Activated naive CD4-positive, alpha-beta T cell treated with anti-CD3 and anti-CD28 coated beads, Interleukin-2, amount 50 U/mL, for 24 hours (primary cell): Measurements from ENCODE around the gene KLHL29.
A peak's percentile ranks its signal among the peaks of the same experiment; 100 is the strongest.

Source experiments
- H3K27ac Mint-ChIP-seq: one replicate; pipeline ENCODE4 v1.8.0; 2021; ENCODE audit warnings: mild to moderate bottlenecking, mixed read lengths
- H3K27me3 Mint-ChIP-seq: one replicate; pipeline ENCODE4 v1.8.0; 2021; ENCODE audit warnings: mixed read lengths
- H3K36me3 Mint-ChIP-seq: one replicate; pipeline ENCODE4 v1.8.0; 2021; ENCODE audit warnings: mixed read lengths
- H3K4me1 Mint-ChIP-seq: one replicate; pipeline ENCODE4 v1.8.0; 2021; ENCODE audit warnings: mixed read lengths
- H3K4me3 Mint-ChIP-seq: one replicate; pipeline ENCODE4 v1.8.0; 2021; ENCODE audit warnings: mild to moderate bottlenecking, mixed read lengths
- H3K9me3 Mint-ChIP-seq: one replicate; pipeline ENCODE4 v1.8.0; 2021; ENCODE audit warnings: mixed read lengths

The KLHL29 gene

DNA sequence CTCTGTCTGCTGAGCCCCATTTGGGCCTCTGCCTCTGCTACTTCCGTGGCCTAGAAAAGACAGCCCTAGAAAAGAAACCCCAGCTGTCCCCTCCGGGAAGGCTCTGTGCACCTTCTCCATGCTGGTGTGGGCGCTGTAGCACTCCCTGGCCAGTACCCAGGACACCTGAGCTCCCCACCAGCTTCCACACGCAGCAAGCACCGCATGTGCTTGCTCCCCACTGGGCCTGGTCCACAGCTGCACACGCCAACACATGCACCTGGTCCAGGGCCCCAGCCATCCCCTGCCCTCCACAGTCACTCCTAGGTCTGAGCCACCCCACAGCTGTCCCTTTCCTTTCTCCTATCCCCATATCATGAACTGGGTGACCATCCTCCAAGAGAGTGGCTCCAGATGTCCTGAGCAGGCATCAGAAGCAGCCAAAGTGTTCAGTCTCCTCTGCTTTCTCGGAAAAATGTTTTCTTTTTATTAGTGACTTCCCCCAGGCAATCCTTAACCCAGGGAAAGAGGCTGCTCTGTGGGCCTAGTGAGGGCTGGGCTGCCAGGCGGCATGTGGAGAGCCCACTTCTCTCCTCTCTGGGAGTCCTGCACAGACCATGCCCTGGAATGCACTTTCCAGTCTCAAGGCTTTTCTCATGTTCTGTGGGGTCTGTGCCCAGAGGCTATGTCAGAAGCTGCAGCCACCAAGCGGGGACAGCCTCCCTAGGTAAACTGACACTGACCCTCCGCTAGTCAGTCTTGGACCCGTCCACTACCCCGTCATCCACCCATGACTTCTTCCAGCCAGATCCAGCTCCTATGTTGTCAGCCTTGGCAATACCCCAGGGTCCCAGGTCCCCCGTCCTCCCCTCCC lies 133.7 kb downstream of the KLHL29 start:
- H3K27me3 Mint-ChIP-seq: no peaks in the 10 kb centered on the region
- no peak overlapping the region for H3K27ac Mint-ChIP-seq
- no peaks in the 10 kb centered on the region for H3K4me1 Mint-ChIP-seq
- H3K36me3 Mint-ChIP-seq: no peaks in the 10 kb centered on the region
- H3K4me3 Mint-ChIP-seq: no peak overlapping the region
- H3K9me3 Mint-ChIP-seq: no peaks in the 10 kb centered on the region

DNA sequence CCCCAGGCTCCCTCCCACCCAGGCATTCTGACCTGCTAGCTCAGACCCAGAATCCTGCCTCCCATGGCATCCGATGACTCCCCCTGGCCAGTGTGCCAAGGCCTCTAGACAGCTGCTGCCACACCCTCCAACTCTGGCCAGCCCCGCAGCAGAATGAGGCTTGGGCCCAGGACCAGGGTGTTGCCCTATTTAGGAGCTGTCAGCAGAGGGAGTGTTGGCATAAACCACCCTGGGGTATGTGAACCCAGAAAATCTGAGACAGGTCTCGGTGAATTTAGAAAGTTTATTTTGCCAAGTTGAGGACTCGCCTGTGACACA lies 134.3 kb downstream of the KLHL29 start:
- no peak overlapping the region for H3K4me3 Mint-ChIP-seq
- H3K36me3 Mint-ChIP-seq: no peaks in the 10 kb centered on the region
- H3K27ac Mint-ChIP-seq: no peak overlapping the region
- H3K4me1 Mint-ChIP-seq: no peaks in the 10 kb centered on the region
- H3K27me3 Mint-ChIP-seq: no peaks in the 10 kb centered on the region
- no peaks in the 10 kb centered on the region for H3K9me3 Mint-ChIP-seq

DNA sequence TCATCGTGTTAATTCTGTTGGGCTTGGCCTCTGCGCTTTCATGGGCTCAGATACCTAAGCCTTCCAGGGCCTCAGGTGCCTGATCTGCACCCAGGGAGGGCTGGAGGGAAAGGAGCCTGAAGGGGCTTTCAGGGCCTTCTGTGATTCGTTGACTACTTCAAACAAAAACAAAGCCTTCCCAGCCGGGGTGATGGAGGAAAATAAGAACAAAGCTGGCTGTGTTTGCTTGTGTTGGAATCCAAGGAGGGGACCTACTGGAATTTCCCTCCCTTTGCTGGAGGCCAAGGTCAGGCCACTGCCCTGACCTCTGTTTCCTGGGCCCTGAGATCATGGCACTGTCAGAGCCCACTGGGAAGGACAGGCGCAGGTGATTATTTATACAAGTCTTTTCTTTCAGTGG lies 135.3 kb downstream of the KLHL29 start:
- no peaks in the 10 kb centered on the region for H3K36me3 Mint-ChIP-seq
- H3K27me3 Mint-ChIP-seq: no peaks in the 10 kb centered on the region
- H3K4me3 Mint-ChIP-seq: no peak overlapping the region
- H3K27ac Mint-ChIP-seq: no peak overlapping the region
- H3K4me1 Mint-ChIP-seq: peaks cover 4% of the 10 kb centered on the region
- H3K9me3 Mint-ChIP-seq: no peaks in the 10 kb centered on the region

DNA sequence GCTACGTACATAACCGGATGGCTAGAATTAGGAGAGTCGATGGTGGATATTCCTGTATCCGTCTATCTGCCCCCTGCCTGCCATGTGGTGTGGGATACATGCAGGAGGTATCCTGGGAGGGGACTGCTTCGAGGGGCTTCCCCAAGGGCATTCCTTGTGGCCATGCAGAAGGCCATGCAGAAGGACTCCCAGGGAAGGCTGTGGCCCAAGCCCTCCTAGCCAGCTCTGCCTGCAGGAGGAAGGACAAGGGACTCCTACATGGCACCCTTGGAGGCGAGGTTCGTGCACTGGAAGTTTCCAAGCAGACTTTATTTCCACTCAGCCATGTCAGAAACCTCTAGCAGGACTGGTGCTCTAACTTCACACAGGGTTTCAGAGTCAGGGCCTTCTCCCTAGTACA lies 136.1 kb downstream of the KLHL29 start:
- peaks cover 8% of the 10 kb centered on the region for H3K4me1 Mint-ChIP-seq
- no peak overlapping the region for H3K4me3 Mint-ChIP-seq
- H3K27me3 Mint-ChIP-seq: no peaks in the 10 kb centered on the region
- no peaks in the 10 kb centered on the region for H3K36me3 Mint-ChIP-seq
- H3K27ac Mint-ChIP-seq: no peak overlapping the region
- no peaks in the 10 kb centered on the region for H3K9me3 Mint-ChIP-seq

DNA sequence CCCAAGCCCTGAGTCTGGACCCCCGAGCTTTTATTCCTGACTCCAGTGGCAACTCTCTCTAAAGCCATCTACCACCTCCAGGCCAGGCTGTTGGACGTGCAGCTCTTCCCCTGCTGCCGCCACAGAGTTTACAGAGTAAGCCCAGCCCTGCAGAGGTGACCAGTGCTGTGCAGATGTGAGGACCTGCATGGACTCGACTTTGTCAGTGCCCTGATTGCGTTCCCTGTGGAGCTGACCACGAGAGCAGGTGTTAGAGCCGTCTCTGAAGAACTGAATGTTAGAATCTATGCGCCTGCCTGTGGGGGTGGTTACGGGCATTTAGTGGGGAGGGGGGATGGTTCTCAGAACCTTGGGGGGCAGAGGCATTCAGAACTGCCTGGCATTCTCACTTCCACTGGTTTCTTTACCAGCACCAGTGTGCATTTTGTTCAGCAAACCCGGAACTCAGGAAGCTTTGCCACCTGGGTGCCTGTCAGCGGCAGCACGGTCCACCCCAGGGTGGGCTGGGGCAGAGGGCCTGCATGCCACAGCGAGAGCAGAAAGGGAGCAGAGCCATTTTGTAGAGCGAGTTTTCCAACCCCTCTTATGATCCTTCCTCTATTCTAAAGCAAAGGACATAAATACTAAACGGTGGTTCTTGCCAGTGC lies 137.9 kb downstream of the KLHL29 start:
- Mint-ChIP-seq H3K4me3 (no peak overlapping the region), H3K4me1 (peaks cover 12% of the 10 kb centered on the region), H3K27me3 (no peaks in the 10 kb centered on the region), H3K9me3 (no peaks in the 10 kb centered on the region), H3K27ac (no peak overlapping the region), H3K36me3 (no peaks in the 10 kb centered on the region)

DNA sequence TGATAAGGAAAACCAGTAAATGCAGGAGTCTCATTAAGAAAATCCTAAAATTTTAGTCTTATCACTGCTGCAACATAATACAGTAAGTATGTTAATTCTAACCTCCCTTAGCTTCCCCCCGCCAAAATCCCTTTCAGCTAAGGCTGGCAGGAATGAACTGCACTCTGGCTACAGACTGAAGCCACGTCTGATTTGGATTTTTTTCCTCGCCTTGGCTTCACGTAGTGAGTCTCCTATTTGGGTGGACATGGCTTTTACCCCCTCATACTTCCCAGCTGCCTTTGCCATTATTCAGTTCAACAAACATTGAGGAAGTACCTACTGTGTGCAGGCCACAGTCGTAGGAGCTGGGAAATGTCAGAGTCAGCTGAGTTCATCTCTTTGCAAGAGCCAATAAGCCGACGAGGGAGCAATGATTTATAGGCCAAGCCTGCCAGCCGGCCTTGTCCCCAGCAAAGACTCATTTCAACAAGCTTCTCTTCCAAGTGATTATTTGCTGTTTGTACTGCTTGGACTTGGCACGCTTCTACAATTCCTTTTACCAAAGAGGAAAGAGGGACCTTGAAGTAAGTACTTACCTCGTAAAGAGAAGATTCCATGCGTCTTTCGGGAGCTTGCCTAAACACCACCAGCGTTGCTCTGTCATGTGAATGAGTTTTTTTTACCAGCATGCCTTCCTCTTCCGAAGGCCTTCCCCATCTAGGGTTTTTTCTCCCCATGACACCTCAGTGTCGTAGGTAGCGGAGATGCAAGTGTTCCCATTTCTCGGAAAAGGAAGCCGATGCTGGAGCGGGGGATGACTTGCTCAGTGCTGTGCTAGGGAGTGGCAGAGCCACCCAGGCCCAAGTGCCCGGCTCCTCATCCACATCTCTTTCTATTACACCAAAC lies 138.6 kb downstream of the KLHL29 start:
- H3K27ac Mint-ChIP-seq: no peak overlapping the region
- no peaks in the 10 kb centered on the region for H3K36me3 Mint-ChIP-seq
- H3K27me3 Mint-ChIP-seq: no peaks in the 10 kb centered on the region
- H3K9me3 Mint-ChIP-seq: no peaks in the 10 kb centered on the region
- H3K4me3 Mint-ChIP-seq: no peak overlapping the region
- peaks cover 12% of the 10 kb centered on the region for H3K4me1 Mint-ChIP-seq

DNA sequence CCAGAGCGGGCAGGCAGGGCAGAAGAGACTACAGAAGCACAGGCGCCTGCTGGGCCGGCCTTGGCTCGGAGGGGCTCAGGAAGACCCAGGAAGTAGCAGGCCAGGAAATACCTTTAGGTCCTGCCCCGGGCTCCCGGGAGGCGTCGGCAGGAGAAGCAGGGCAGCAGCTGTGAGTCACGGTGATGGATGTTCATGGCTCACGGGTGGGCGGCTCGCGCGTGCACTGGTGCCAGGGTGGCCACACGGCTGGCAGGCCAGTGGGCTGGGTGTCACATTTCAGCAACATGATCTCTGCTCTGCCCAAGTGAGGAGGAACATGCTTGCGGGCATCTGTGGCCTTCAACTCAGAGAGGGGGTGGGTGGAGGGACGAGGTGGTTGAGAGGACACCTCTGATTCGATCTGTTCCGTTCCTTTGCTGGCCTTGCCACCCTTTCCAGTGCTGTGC lies 139.3 kb downstream of the KLHL29 start:
- Mint-ChIP-seq H3K9me3 (no peaks in the 10 kb centered on the region), H3K27me3 (no peaks in the 10 kb centered on the region), H3K4me3 (no peak overlapping the region), H3K4me1 (peaks cover 12% of the 10 kb centered on the region), H3K36me3 (no peaks in the 10 kb centered on the region), H3K27ac (no peak overlapping the region)

DNA sequence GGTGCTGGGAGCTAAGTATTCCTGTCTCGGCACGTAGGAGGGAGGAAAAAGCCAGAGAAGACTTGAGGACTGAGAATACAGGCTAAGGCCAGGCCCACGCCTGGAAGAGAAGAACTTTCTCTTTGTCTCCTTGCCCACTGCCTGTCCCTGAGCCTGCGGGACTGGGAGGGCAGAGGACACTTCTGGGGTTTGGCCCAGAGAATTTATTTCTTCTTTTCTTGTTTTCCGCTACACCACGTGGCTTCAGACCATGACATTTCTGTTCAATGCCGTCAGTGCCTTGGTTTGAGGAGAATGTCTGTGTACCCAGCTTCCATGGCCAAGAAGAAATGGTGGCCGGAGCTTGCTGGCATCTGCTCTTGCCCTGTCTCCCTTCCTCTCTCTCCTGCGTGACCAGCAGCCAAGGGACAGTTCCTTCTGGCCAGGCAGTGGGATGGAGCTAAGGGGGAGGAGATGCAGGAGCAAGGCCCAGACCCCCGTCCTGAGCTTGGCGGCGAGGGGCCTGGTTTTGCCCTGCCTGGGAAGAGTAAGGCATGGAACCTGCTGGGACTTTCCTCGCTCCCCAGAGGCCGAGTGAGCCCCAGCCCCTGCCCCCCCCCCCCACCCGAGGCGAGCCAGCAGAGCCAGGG lies 140.3 kb downstream of the KLHL29 start:
- H3K4me3 Mint-ChIP-seq: no peak overlapping the region
- H3K36me3 Mint-ChIP-seq: no peaks in the 10 kb centered on the region
- no peak overlapping the region for H3K27ac Mint-ChIP-seq
- peaks cover 12% of the 10 kb centered on the region for H3K4me1 Mint-ChIP-seq
- no peaks in the 10 kb centered on the region for H3K9me3 Mint-ChIP-seq
- no peaks in the 10 kb centered on the region for H3K27me3 Mint-ChIP-seq

DNA sequence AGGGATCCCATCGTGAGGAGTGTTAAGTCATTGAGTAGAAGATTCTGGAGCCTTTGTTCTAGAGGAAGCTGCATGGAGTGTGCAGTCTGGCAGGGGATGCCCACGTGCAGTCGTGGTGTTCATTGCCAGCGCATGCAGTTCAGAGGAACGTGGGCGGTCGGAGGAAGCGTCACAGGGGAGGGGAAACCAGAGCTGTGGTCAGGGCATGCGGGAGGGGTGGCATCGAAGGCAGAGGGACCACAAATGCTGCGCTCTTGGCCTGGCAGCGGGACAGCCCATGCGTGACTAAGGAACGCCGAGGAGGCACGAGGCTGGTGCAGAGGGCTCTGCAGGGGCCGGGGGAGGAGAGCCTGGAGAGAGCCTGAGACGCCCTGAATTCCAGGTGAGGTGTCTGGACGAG lies 141.1 kb downstream of the KLHL29 start:
- Mint-ChIP-seq H3K4me1 (peaks cover 12% of the 10 kb centered on the region), H3K27ac (no peak overlapping the region), H3K27me3 (no peaks in the 10 kb centered on the region), H3K36me3 (no peaks in the 10 kb centered on the region), H3K4me3 (peak overlapping the region; percentile 20), H3K9me3 (no peaks in the 10 kb centered on the region)

DNA sequence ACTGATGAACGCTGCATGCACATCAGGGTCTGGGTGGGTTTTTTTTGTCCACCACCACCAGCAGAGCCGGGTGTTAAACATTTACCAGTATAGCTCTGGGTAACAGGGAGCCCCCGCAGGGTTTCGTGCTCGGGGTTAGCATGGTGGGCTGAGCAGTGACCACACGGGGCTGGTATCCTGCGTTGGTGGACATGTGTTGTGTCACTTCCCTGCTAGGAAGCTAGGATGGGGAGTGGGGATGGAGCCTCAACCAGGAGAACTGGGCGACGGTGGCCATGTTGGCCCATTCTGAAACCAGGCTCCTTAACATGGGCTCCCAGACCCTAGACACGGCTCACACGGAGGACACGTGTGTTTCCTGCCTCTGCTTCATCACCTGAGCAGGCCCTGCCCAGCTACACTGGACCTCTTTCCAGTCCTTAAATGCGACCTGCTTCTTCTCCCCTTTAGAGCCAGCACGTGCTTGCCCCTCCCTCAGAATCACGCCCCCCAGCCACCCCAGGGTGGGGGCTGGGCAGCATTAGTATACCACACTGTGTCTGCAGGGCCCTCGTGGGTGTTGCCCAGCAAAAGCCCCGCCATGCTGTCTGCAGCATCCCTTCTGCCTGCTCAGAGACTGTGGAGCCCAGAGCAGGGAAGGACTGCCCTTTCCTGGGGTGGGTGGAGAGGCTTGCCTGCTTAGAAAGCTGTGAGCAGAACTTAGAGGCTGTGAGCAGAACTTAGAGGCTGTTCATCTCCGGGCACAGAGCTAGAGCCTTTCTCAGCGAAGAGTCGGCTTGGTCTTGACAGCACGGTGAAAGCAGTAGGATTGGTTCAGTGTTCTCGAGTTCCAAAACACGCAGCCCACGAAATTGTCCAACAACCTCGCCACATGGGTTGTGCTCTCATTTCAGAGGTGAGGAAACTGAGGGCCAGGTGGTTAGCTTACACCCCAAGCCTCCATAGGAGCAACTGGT lies 142.1 kb downstream of the KLHL29 start:
- Mint-ChIP-seq H3K27ac (no peak overlapping the region), H3K4me1 (peaks cover 20% of the 10 kb centered on the region), H3K9me3 (no peaks in the 10 kb centered on the region), H3K4me3 (no peak overlapping the region), H3K27me3 (no peaks in the 10 kb centered on the region), H3K36me3 (no peaks in the 10 kb centered on the region)

DNA sequence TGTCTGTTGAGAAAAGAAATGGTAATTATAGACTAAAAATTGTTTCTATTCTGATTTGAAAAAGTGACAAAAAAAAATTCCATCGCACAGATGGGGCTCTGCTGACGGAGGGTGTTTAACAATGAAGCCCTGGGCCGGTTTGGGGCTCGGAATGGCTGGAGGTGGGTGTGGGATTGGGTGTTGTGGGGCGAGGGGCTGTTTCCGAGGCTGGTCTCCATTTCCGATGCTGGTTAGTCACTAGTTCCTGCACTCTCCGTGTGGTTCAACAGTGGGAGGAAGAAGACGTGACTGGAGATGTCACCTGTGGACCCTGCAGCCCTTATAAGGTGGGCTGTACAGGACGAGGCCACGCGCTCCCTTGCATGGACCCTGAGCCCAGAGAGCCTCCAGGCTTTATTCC lies 143.2 kb downstream of the KLHL29 start:
- no peak overlapping the region for H3K4me3 Mint-ChIP-seq
- no peaks in the 10 kb centered on the region for H3K9me3 Mint-ChIP-seq
- no peak overlapping the region for H3K27ac Mint-ChIP-seq
- H3K36me3 Mint-ChIP-seq: no peaks in the 10 kb centered on the region
- no peaks in the 10 kb centered on the region for H3K27me3 Mint-ChIP-seq
- H3K4me1 Mint-ChIP-seq: peaks cover 30% of the 10 kb centered on the region

DNA sequence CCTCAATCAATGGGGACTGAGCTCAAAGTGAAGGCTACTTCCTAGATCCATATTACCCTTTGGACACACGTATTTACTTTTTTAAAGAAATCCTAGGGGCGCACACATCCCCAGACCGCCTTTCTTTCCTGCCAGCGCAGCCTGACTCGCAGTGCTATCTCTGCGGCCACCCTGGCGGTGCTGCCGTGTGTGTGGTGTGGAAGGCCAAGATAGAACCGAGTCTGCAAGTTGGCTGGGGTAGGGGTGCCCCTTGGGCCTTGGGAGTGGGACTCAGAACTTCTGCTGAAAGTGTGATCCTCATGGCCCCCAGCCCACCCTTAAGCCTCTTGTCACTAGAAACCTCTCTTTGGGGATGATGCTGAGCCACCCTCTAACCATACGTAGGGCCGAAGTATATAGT lies 143.7 kb downstream of the KLHL29 start:
- H3K27me3 Mint-ChIP-seq: no peaks in the 10 kb centered on the region
- no peaks in the 10 kb centered on the region for H3K36me3 Mint-ChIP-seq
- no peaks in the 10 kb centered on the region for H3K9me3 Mint-ChIP-seq
- H3K27ac Mint-ChIP-seq: no peak overlapping the region
- peaks cover 35% of the 10 kb centered on the region for H3K4me1 Mint-ChIP-seq
- no peak overlapping the region for H3K4me3 Mint-ChIP-seq

DNA sequence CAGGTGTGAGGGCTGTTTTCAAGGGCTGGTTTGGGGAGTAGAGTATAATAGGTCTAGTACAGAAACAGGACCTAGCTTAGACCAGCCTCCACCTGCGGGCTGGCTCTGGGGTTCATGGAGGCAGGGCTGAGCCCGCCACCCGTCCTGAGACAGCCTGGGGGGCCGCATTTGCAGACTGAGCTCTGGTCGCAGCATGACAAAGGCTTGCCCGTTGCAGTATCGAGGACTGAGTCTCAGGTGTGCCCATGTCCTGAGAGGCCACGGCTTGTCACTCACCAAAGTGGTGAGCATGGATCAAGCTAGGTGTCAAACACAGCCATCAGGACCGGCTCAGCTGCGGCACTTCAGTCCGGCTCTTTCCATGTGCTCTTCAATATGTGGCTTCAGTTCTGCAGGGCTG lies 144.7 kb downstream of the KLHL29 start:
- H3K4me3 Mint-ChIP-seq: no peak overlapping the region
- H3K27ac Mint-ChIP-seq: no peak overlapping the region
- H3K36me3 Mint-ChIP-seq: no peaks in the 10 kb centered on the region
- peaks cover 44% of the 10 kb centered on the region for H3K4me1 Mint-ChIP-seq
- no peaks in the 10 kb centered on the region for H3K9me3 Mint-ChIP-seq
- H3K27me3 Mint-ChIP-seq: no peaks in the 10 kb centered on the region

DNA sequence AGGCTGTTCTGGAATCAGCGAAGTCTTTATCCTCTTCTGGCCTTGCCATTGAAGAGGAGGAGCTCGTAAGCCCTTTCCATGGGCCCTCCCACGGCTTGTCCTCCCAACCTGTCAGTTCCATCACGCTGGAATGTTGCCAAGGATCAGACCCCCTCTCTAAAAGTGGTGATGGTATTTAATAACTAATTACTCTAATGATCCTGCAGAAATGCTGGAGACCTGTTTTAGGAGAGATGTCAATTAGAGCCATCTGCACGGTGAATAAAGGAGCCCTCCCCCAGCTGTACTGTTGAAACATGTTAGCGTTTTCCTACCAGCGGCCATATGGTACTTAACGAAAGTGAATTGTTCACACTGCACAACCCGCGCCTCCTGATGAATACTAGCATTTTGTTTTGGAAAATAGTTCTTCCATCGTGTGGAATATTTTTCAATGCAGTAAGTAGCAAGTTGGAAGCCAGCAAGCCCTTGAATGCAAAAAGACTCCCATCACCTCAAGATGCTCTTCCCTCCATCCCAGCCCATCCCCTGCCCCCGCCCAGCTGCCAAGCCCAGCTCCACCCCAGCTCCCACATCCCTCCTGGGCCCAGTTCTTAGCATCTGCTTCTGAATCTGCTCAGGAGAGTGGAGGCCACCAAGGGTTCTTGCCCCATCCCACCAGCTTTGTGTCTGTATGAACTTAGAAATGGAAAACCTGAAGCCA lies 145.4 kb downstream of the KLHL29 start:
- no peaks in the 10 kb centered on the region for H3K9me3 Mint-ChIP-seq
- peaks cover 45% of the 10 kb centered on the region for H3K4me1 Mint-ChIP-seq
- no peaks in the 10 kb centered on the region for H3K36me3 Mint-ChIP-seq
- H3K4me3 Mint-ChIP-seq: no peak overlapping the region
- no peak overlapping the region for H3K27ac Mint-ChIP-seq
- no peaks in the 10 kb centered on the region for H3K27me3 Mint-ChIP-seq
